ENCODE results near the gene NRG3. TPM values are rescaled to one million over a fixed set of nuclear protein-coding genes. Genes with fewer than 3 reads are reported as not detected.

The NRG3 gene
- total and polyA plus RNA-seq, 2 donors (not counting 1 experiment from before 2014, with no cell fraction given) = 0.06 TPM; not detected in 1

GRCh38 chr10:82089327-82089726 lies 214.3 kb downstream of the NRG3 start:
- no peak overlapping the region for H3K4me3 ChIP-seq (ENCODE audit: control extremely low read depth in 1 of 5, extremely low read depth in 1 of 5, insufficient read depth in 1 of 5, low read depth in 2 of 5, low read length in 4 of 5)
- H3K4me2 ChIP-seq (replicated peaks; ENCODE audit: low read depth, low read length, poor library complexity, severe bottlenecking) = no peak overlapping the region
- TF ChIP-seq CTCF (IDR thresholded peaks at IDR 0.05) (no peak), EZH2 (IDR thresholded peaks at IDR 0.05; ENCODE audit: borderline replicate concordance, insufficient read depth, low read depth, low read length, poor library complexity, severe bottlenecking) (no peak)
- Mint-ChIP-seq H3K27me3 (no peaks in the 10 kb centered on the region), H3K9me3 (ENCODE audit: insufficient read depth) (peaks cover 2% of the 10 kb centered on the region), H3K27ac (no peak overlapping the region), H3K4me1 (no peaks in the 10 kb centered on the region), H3K4me3 (no peak overlapping the region)
- H3K9me3 ChIP-seq (ENCODE audit: control extremely low read depth in 1 of 3, control insufficient read depth in 2 of 3, insufficient read depth in 1 of 3, low read length in 2 of 3) = peaks cover 0 to 2% (median 0%) of the 10 kb centered on the region in 3 donors
- H2AFZ ChIP-seq (ENCODE audit: insufficient read depth, low read depth, low read length, poor library complexity, severe bottlenecking) = no peak overlapping the region
- no peaks in the 10 kb centered on the region for H3K36me3 ChIP-seq (replicated peaks in 1 of 2; ENCODE audit: control extremely low read depth in 1 of 2, control insufficient read depth in 1 of 2, extremely low read depth in 1 of 2, insufficient read depth in 2 of 2, low read length in 1 of 2)
- no peak overlapping the region for H3K9ac ChIP-seq (ENCODE audit: low read length)
- H3K27me3 ChIP-seq (replicated peaks in 1 of 4; ENCODE audit: control extremely low read depth in 1 of 4, control insufficient read depth in 3 of 4, insufficient read depth in 4 of 4, low read length in 3 of 4) = no peaks in the 10 kb centered on the region
- intact Hi-C loops (cut with micrococcal nuclease) = no loop called here
- no peak overlapping the region for H3K27ac ChIP-seq (ENCODE audit: low read length in 2 of 2)
- CTCF ChIA-PET = no interaction called here
- H4K20me1 ChIP-seq (ENCODE audit: control insufficient read depth, insufficient read depth, low read length, poor library complexity, severe bottlenecking) = no peaks in the 10 kb centered on the region
- WGBS (ENCODE audit: insufficient coverage) = no CpG with 5 or more reads among the region's 2 CpGs
- no peaks in the 10 kb centered on the region for H3K4me1 ChIP-seq (ENCODE audit: control insufficient read depth in 2 of 2, insufficient read depth in 2 of 2, low read length in 2 of 2)
- DNase-seq (no peak), ATAC-seq (ENCODE audit: low read depth) (no peak)
- no peaks in the 10 kb centered on the region for H3K79me2 ChIP-seq (ENCODE audit: control insufficient read depth, insufficient read depth, low read length)
- POLR2A ChIA-PET = no interaction called here

DNA sequence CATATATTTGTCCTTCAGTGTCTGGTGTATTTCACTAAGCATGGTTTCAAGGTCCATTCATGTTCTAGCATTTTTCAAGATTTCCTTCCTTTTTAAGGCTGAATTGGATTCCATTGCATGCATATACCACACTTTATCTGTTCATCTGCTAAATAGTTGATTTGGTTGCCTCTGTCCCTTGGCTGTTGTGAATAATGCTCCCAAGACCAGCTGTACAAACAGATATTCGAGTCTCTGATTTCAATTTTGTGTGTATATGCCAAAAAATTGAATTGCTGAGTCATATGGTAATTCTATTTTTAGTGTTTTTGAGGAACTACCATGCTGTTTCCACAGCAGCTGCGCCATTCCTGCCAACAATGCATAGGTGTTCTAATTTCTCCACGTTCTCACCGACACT lies 216.4 kb downstream of the NRG3 start:
- H3K9ac ChIP-seq (ENCODE audit: low read length) = no peak overlapping the region
- H3K79me2 ChIP-seq (ENCODE audit: control insufficient read depth, insufficient read depth, low read length) = no peaks in the 10 kb centered on the region
- intact Hi-C loops (cut with micrococcal nuclease) = no loop called here
- H4K20me1 ChIP-seq (ENCODE audit: control insufficient read depth, insufficient read depth, low read length, poor library complexity, severe bottlenecking) = no peaks in the 10 kb centered on the region
- no peaks in the 10 kb centered on the region for H3K4me1 ChIP-seq (ENCODE audit: control insufficient read depth in 2 of 2, insufficient read depth in 2 of 2, low read length in 2 of 2)
- no peaks in the 10 kb centered on the region for H3K36me3 ChIP-seq (replicated peaks in 1 of 2; ENCODE audit: control extremely low read depth in 1 of 2, control insufficient read depth in 1 of 2, extremely low read depth in 1 of 2, insufficient read depth in 2 of 2, low read length in 1 of 2)
- H3K4me3 ChIP-seq (ENCODE audit: control extremely low read depth in 1 of 5, extremely low read depth in 1 of 5, insufficient read depth in 1 of 5, low read depth in 2 of 5, low read length in 4 of 5) = no peak overlapping the region
- POLR2A ChIA-PET = no interaction called here
- Mint-ChIP-seq H3K27ac (no peak overlapping the region), H3K9me3 (ENCODE audit: insufficient read depth) (peaks cover 4% of the 10 kb centered on the region), H3K4me3 (no peak overlapping the region), H3K27me3 (no peaks in the 10 kb centered on the region), H3K4me1 (no peaks in the 10 kb centered on the region)
- no peak overlapping the region for H3K27ac ChIP-seq (ENCODE audit: low read length in 2 of 2)
- no peak overlapping the region for H3K4me2 ChIP-seq (replicated peaks; ENCODE audit: low read depth, low read length, poor library complexity, severe bottlenecking)
- ATAC-seq (ENCODE audit: low read depth) = no peak
- no peak overlapping the region for H2AFZ ChIP-seq (ENCODE audit: insufficient read depth, low read depth, low read length, poor library complexity, severe bottlenecking)
- CTCF ChIA-PET = no interaction called here
- 56% methylated on average over 1 of the region's 4 CpGs for WGBS (ENCODE audit: insufficient coverage)
- no peak for DNase-seq
- no peaks in the 10 kb centered on the region for H3K27me3 ChIP-seq (replicated peaks in 1 of 4; ENCODE audit: control extremely low read depth in 1 of 4, control insufficient read depth in 3 of 4, insufficient read depth in 4 of 4, low read length in 3 of 4)
- no peaks in the 10 kb centered on the region for H3K9me3 ChIP-seq (ENCODE audit: control extremely low read depth in 1 of 3, control insufficient read depth in 2 of 3, insufficient read depth in 1 of 3, low read length in 2 of 3)
- TF ChIP-seq CTCF (IDR thresholded peaks at IDR 0.05) (no peak), EZH2 (IDR thresholded peaks at IDR 0.05; ENCODE audit: borderline replicate concordance, insufficient read depth, low read depth, low read length, poor library complexity, severe bottlenecking) (no peak)
